ENCODE results near the gene CHMP5. TPM values are rescaled to one million over a fixed set of nuclear protein-coding genes. Genes with fewer than 3 reads are reported as not detected.

The CHMP5 gene
- 82.6 TPM for polyA plus RNA-seq (2013, experiment 1 of 2; ENCODE audit: insufficient read length)
- polyA plus RNA-seq (2013, experiment 2 of 2; ENCODE audit: insufficient read length): 75.3 TPM

- peak; percentile 99 for DNase-seq
These were observed at the start of gene CHMP5, which contains the start of gene BAG1 for GRCh38 chr9:33264473-33265177. TSS of gene CHMP5 (plus strand) at chr9:33265049. CDS start at chr9:33265079, 30 bp downstream. TSS of gene BAG1 (minus strand) at chr9:33264708.

GRCh38 chr9:33220681-33221567 lies 43.9 kb upstream of the CHMP5 start:
- DNase-seq: no peak

GRCh38 chr9:33221568-33221884 lies 43.3 kb upstream of the CHMP5 start:
- DNase-seq: no peak

- no peak for DNase-seq
These were observed 42.8 kb upstream of the CHMP5 start for GRCh38 chr9:33222031-33222430.

- DNase-seq: peak; percentile 27
These were observed 41.2 kb upstream of the CHMP5 start for GRCh38 chr9:33223696-33224095.

- DNase-seq: peak; percentile 76
These were observed 39.3 kb upstream of the CHMP5 start for GRCh38 chr9:33225319-33226147.

GRCh38 chr9:33227008-33227398 lies 37.8 kb upstream of the CHMP5 start:
- DNase-seq: no peak

- no peak for DNase-seq
These were observed 37.1 kb upstream of the CHMP5 start for GRCh38 chr9:33227741-33228140.

GRCh38 chr9:33228606-33229005 lies 36.2 kb upstream of the CHMP5 start:
- DNase-seq: no peak

- DNase-seq: no peak
These were observed 35.3 kb upstream of the CHMP5 start for GRCh38 chr9:33229359-33230114.

- DNase-seq: no peak
These were observed 33.9 kb upstream of the CHMP5 start for GRCh38 chr9:33230756-33231622.

- DNase-seq: no peak
These were observed 33.3 kb upstream of the CHMP5 start for GRCh38 chr9:33231623-33231942.

GRCh38 chr9:33232815-33233214 lies 32.0 kb upstream of the CHMP5 start:
- no peak for DNase-seq

- DNase-seq: peak; percentile 79
These were observed 31.1 kb upstream of the CHMP5 start for GRCh38 chr9:33233626-33234342.

GRCh38 chr9:33234511-33235467 lies 30.1 kb upstream of the CHMP5 start:
- no peak for DNase-seq

- DNase-seq: no peak
These were observed 28.3 kb upstream of the CHMP5 start for GRCh38 chr9:33236571-33236970.

- no peak for DNase-seq
These were observed 24.9 kb upstream of the CHMP5 start, which contains the start of gene SPINK4 for GRCh38 chr9:33239921-33240320. TSS of gene SPINK4 (plus strand) at chr9:33240167. CDS start at chr9:33240209, 42 bp downstream.

GRCh38 chr9:33241298-33241697 lies 23.6 kb upstream of the CHMP5 start:
- DNase-seq: no peak

- DNase-seq: no peak
These were observed 22.2 kb upstream of the CHMP5 start for GRCh38 chr9:33242609-33243134.
